Sigmoid colon (tissue), 7 donors: ENCODE results near the gene SUPT3H. TPM values are rescaled to one million over a fixed set of nuclear protein-coding genes. Genes with fewer than 3 reads are reported as not detected.
"Not testable (repeated sequence)": the region's sequence is repeated elsewhere in the genome, so short reads cannot be mapped to it uniquely, and the experiment has no call there.

Experiments
- DNase-seq: peaks from one replicate; pipeline ENCODE4 v3.0.0-alpha.2; 2019
- H3K27ac ChIP-seq, 4 donors: fragments of 200-600 bp; sonication (generic); one replicate each; pipeline ENCODE4 v1.5.1; 2016 to 2019; ENCODE audit warnings: mild to moderate bottlenecking in 1 of 4
- H3K27me3 ChIP-seq, 3 donors: fragments of 200-600 bp; sonication (generic); one replicate each; pipeline ENCODE4 v1.5.1; 2019; ENCODE audit warnings: mild to moderate bottlenecking in 1 of 3
- H3K36me3 ChIP-seq, 4 donors: fragments of 200-600 bp; sonication (generic); one replicate each; pipeline ENCODE4 v1.5.1; 2016 to 2019
- H3K4me1 ChIP-seq, 4 donors: fragments of 200-600 bp; sonication (generic); one replicate each; pipeline ENCODE4 v1.5.1; 2017 to 2019
- H3K4me3 ChIP-seq, 4 donors: fragments of 200-600 bp; sonication (generic); one replicate each; pipeline ENCODE4 v1.5.1; 2017 to 2019; ENCODE audit warnings: mild to moderate bottlenecking in 2 of 4, moderate library complexity in 1 of 4
- H3K9me3 ChIP-seq, 4 donors: fragments of 200-600 bp in 3 of 4; sonication (generic) in 3 of 4; one replicate each; pipeline versions ENCODE4 v1.5.1 to v1.6.1; 2013 to 2019
- EP300 ChIP-seq, 4 donors: sonication (generic); formaldehyde crosslinking; IDR thresholded peaks; one replicate each; pipeline ENCODE4 v1.6.1; 2017; ENCODE audit warnings: antibody characterized with exemption in 4 of 4
- POLR2A ChIP-seq, 2 donors: fragments of 450-650 bp; IDR thresholded peaks; one replicate each; pipeline ENCODE4 v1.6.1; 2016; ENCODE audit warnings: antibody characterized with exemption in 2 of 2, mild to moderate bottlenecking in 2 of 2, moderate library complexity in 2 of 2
- POLR2AphosphoS5 ChIP-seq, 4 donors: sonication (generic); formaldehyde crosslinking; IDR thresholded peaks; one replicate each; pipeline ENCODE4 v1.6.1; 2017; ENCODE audit warnings: antibody characterized with exemption in 4 of 4
- WGBS, 2 donors: extraction: QIAGEN DNeasy Blood & Tissue Kit; methylation state at CpG; one replicate each; pipeline ENCODE4 v1.1.7; 2013; 5-methylcytosine and 5-hydroxymethylcytosine counted together
- intact Hi-C: fragments of 100-400 bp; cut with DNase I; formaldehyde crosslinking; loops from one replicate; pipeline ENCODE4 v1.15.1; 2023
- polyA plus RNA-seq, 3 donors: library from polyadenylated mRNA; stranded (reverse); fragments of 200-250 nt; gene quantifications; one replicate each; pipeline ENCODE4 v1.2.3, GENCODE V29; 2013
- total RNA-seq, 4 donors: library from RNA; depleted of rRNA; stranded (reverse); fragments of >200 nt; gene quantifications; one replicate each; pipeline ENCODE4 v1.1.0, GENCODE V29; 2016
- TF ChIP-seq, protein P1 (sequence below), 4 experiments: fragments of 450-650 bp in 3 of 4; fragments of 200-600 bp in 1 of 4; IDR thresholded peaks; one replicate each; pipeline ENCODE4 v1.5.1; 2016 to 2019; ENCODE audit warnings: antibody characterized with exemption in 4 of 4, mild to moderate bottlenecking in 3 of 4, moderate library complexity in 2 of 4
- donor health status: healthy with polysubstance abuse.
- donor health status: Bipolar disorder and iron deficiency.
- donor health status: healthy.

SUPT3H gene
- total and polyA plus RNA-seq, 7 donors: 1.6 to 18.2 (median 10.6) TPM

DNA sequence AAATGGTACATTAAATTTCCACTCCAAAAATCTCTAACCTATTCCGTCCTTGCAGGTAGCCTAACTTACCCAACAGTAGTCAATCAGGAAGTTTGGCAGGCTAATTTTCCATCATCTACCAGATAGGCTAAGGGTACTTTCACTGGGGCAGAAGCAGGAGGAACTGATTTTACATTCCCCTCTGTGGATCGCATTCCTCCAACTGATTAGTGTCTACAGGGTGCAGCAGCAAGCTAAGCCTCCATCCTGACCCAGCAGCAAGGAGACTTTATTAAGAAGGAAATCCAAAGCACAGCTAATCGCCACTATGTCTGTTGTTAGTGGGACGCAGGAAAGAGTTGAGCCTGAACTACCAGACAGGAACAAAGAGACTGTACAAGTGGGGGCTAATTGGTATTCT, 192.8 kb downstream of the SUPT3H start:
- no peak for DNase-seq
- TF ChIP-seq EP300 (IDR thresholded peaks at IDR 0.05) (no peak), POLR2A (IDR thresholded peaks at IDR 0.05) (no peak), POLR2AphosphoS5 (IDR thresholded peaks at IDR 0.05) (no peak)
- TF ChIP-seq, protein P1, sequence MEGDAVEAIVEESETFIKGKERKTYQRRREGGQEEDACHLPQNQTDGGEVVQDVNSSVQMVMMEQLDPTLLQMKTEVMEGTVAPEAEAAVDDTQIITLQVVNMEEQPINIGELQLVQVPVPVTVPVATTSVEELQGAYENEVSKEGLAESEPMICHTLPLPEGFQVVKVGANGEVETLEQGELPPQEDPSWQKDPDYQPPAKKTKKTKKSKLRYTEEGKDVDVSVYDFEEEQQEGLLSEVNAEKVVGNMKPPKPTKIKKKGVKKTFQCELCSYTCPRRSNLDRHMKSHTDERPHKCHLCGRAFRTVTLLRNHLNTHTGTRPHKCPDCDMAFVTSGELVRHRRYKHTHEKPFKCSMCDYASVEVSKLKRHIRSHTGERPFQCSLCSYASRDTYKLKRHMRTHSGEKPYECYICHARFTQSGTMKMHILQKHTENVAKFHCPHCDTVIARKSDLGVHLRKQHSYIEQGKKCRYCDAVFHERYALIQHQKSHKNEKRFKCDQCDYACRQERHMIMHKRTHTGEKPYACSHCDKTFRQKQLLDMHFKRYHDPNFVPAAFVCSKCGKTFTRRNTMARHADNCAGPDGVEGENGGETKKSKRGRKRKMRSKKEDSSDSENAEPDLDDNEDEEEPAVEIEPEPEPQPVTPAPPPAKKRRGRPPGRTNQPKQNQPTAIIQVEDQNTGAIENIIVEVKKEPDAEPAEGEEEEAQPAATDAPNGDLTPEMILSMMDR (IDR thresholded peaks at IDR 0.05): no peak
- no peak overlapping the region for H3K4me3 ChIP-seq
- no peaks in the 10 kb centered on the region for H3K4me1 ChIP-seq
- no peaks in the 10 kb centered on the region for H3K27me3 ChIP-seq
- intact Hi-C loops: no loop called here
- WGBS, 2 donors: 91 to 95% methylated on average over 4 of the region's 4 CpGs
- no peaks in the 10 kb centered on the region for H3K9me3 ChIP-seq
- no peaks in the 10 kb centered on the region for H3K36me3 ChIP-seq
- H3K27ac ChIP-seq: no peak overlapping the region

DNA sequence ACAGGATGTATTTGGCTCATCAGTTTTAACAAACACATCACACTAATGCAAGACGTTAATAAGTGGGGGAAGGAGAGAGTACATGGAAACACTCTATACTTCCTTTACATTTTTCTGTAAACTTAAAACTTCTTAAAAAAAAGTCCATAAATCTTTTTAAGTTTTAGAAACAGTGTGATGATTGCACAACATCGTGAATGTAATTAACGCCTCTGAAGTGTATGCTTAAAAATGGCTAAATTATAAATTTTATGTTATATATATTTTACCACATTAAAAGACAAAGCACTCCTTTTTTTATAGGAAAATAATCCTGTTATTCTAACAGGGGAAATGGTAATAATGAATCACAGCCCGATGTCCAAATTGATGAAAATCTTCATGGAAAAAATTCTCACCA, 193.7 kb downstream of the SUPT3H start:
- Histone ChIP-seq H3K4me1 (no peaks in the 10 kb centered on the region), H3K27ac (no peak overlapping the region), H3K27me3 (no peaks in the 10 kb centered on the region), H3K4me3 (no peak overlapping the region), H3K9me3 (no peaks in the 10 kb centered on the region), H3K36me3 (no peaks in the 10 kb centered on the region)
- 88 to 95% methylated on average over 4 of the region's 4 CpGs for WGBS, 2 donors
- DNase-seq: no peak
- intact Hi-C loops: no loop called here
- no peak for TF ChIP-seq EP300 (IDR thresholded peaks at IDR 0.05)
- TF ChIP-seq POLR2AphosphoS5 (IDR thresholded peaks at IDR 0.05): no peak
- TF ChIP-seq, protein P1 (IDR thresholded peaks at IDR 0.05): no peak
- no peak for TF ChIP-seq POLR2A (IDR thresholded peaks at IDR 0.05)

DNA sequence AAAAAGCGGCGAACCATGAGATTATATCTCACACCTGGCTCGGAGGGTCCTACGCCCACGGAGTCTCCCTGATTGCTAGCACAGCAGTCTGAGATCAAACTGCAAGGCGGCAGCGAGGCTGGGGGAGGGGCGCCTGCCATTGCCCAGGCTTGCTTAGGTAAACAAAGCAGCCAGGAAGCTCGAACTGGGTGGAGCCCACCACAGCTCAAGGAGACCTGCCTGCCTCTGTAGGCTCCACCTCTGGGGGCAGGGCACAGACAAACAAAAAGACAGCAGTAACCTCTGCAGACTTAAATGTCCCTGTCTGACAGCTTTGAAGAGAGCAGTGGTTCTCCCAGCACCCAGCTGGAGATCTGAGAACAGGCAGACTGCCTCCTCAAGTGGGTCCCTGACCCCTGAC, 201.4 kb downstream of the SUPT3H start:
- intact Hi-C loops, H3K9me3 ChIP-seq, H3K4me3 ChIP-seq, DNase-seq, H3K27me3 ChIP-seq, H3K4me1 ChIP-seq, H3K36me3 ChIP-seq, H3K27ac ChIP-seq: not testable (repeated sequence)
- WGBS, 2 donors: 80 to 85% methylated on average over 6 to 8 of the region's 9 CpGs

DNA sequence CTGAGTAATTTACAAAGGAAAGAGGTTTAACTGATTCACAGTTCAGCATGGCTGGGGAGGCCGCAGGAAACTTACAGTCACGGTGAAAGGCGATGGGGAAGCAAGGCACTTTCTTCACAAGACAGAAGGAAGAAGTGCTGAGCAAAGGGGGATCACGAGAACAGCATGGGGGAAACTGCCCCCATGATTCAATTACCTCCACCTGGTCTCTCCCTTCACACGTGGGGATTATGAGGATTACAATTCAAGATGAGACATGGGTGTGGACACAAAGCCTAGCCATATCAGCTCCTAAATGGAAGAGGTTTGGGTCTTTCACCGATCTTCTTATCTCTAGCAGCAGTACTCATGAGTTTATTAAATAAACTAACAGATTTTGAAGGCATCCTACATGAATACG, 202.5 kb downstream of the SUPT3H start:
- no peaks in the 10 kb centered on the region for H3K27me3 ChIP-seq
- no peak overlapping the region for H3K4me3 ChIP-seq
- no peaks in the 10 kb centered on the region for H3K4me1 ChIP-seq
- H3K9me3 ChIP-seq: no peaks in the 10 kb centered on the region
- intact Hi-C loops: no loop called here
- no peak overlapping the region for H3K27ac ChIP-seq
- no peak for DNase-seq
- H3K36me3 ChIP-seq: no peaks in the 10 kb centered on the region
- WGBS, 2 donors: 80 to 81% methylated on average over 7 of the region's 7 CpGs
- TF ChIP-seq EP300 (IDR thresholded peaks at IDR 0.05): no peak
- TF ChIP-seq POLR2AphosphoS5 (IDR thresholded peaks at IDR 0.05): no peak
- no peak for TF ChIP-seq POLR2A (IDR thresholded peaks at IDR 0.05)

DNA sequence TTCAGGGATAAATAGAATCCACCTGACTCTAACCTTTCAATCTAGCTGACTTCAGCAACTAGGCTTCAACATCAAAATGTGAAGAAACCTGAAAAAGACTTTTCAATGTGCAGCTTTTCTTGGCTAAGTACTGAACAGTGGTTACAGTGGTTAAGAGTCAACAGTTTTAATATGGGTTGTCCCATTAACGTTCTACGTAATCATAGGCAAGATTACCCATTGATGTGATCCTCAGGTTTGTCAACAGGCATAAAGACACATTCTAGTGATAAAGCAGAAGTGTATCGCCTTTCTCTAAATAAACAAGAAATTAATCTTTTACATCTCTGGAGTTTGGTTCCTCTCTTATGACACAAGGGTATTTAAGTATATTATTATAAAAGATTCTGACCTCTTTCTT, 203.7 kb downstream of the SUPT3H start:
- WGBS, 2 donors: 37 to 68% methylated on average over 3 of the region's 3 CpGs
- H3K27me3 ChIP-seq: no peaks in the 10 kb centered on the region

DNA sequence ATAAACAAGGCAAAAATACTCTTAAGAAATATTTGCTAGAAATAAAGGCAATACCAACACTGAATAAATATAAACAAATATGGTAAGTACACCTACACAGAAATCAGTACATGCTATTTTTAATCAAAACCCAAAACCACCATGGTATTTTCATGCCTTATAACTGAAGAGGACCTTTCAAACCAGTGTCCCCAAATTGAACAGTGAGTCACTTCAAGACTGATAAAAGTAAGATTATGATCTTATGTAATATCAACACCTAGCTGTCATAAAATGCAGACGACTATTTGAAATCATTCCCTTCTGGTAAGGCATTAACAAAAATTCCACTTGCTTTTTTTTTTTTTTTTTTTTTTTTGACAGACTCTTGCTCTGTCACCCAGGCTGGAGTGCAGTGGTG, 206.4 kb downstream of the SUPT3H start:
- TF ChIP-seq, protein P1 (IDR thresholded peaks at IDR 0.05): no peak
- TF ChIP-seq EP300 (IDR thresholded peaks at IDR 0.05) (no peak), POLR2AphosphoS5 (IDR thresholded peaks at IDR 0.05) (no peak), POLR2A (IDR thresholded peaks at IDR 0.05) (no peak)
- WGBS, 2 donors: 0 to 41% methylated on average over 1 of the region's 1 CpG
- Histone ChIP-seq H3K27ac (no peak overlapping the region), H3K36me3 (no peaks in the 10 kb centered on the region), H3K4me1 (no peaks in the 10 kb centered on the region), H3K9me3 (no peaks in the 10 kb centered on the region), H3K27me3 (no peaks in the 10 kb centered on the region), H3K4me3 (no peak overlapping the region)
- intact Hi-C loops: no loop called here
- no peak for DNase-seq

More for the DNA sequence above, 203.7 kb downstream of the SUPT3H start:
- intact Hi-C loops: no loop called here
- H3K4me1 ChIP-seq: no peaks in the 10 kb centered on the region
- TF ChIP-seq, protein P1 (IDR thresholded peaks at IDR 0.05): no peak
- TF ChIP-seq EP300 (IDR thresholded peaks at IDR 0.05) (no peak), POLR2A (IDR thresholded peaks at IDR 0.05) (no peak), POLR2AphosphoS5 (IDR thresholded peaks at IDR 0.05) (no peak)
- no peaks in the 10 kb centered on the region for H3K36me3 ChIP-seq
- no peak for DNase-seq
- H3K27ac ChIP-seq: no peak overlapping the region
- H3K9me3 ChIP-seq: no peaks in the 10 kb centered on the region
- H3K4me3 ChIP-seq: no peak overlapping the region
